ENCODE data around the gene TTC24.
"Not testable (repeated sequence)": the region's sequence is repeated elsewhere in the genome, so short reads cannot be mapped to it uniquely, and the experiment has no call there.

DNA sequence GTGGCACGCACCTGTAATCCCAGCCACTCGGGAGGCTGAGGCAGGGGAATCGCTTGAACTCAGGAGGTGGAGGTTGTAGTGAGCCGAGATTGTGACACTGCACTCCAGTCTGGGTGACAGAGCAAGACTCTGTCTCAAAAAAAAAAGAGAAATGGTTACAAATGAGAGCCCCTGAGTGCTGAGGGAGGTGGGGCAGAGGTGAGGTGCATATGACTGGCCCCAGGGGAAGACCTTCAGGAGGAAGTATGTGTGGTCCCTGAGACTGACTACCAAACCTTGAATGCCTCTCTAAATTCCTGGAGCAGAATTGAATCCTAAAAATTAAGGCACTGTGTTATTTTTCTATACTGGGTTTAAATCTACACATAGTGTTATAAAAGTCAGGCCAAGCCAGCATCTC lies 27.8 kb downstream of the TTC24 start:
- TF ChIP-seq ZFP3 (CRISPR knock-in tag; IDR thresholded peaks at IDR 0.05); ZNF565 (CRISPR knock-in tag; conservative IDR thresholded peaks at IDR 0.05; ENCODE audit: low read depth); ZFP30 (CRISPR knock-in tag; IDR thresholded peaks at IDR 0.05); ZC3H10 (CRISPR knock-in tag; IDR thresholded peaks at IDR 0.05); PATZ1 (CRISPR knock-in tag; IDR thresholded peaks at IDR 0.05; ENCODE audit: borderline replicate concordance); ESRRG (CRISPR knock-in tag; IDR thresholded peaks at IDR 0.05); PPARA (CRISPR knock-in tag; IDR thresholded peaks at IDR 0.05; ENCODE audit: borderline replicate concordance); GLIS3 (CRISPR knock-in tag; IDR thresholded peaks at IDR 0.05); OSR1 (CRISPR knock-in tag; IDR thresholded peaks at IDR 0.05); ZNF8 (CRISPR knock-in tag; IDR thresholded peaks at IDR 0.05); SNAI2 (CRISPR knock-in tag; IDR thresholded peaks at IDR 0.05): not testable (repeated sequence)

Data from SK-N-SH treated with all-trans-retinoic acid at 6 μM for 48 hours (cell line).